Measurements from ENCODE around the gene OR4F17.
"Not testable (repeated sequence)": the region's sequence is repeated elsewhere in the genome, so short reads cannot be mapped to it uniquely, and the experiment has no call there.

OR4F17 gene

GRCh38 chr19:120443-121140 is 13.7 kb downstream of the OR4F17 start:
- H2AFZ ChIP-seq (ENCODE audit: low read length); H3K27me3 ChIP-seq (ENCODE audit: insufficient read depth, low read length, poor library complexity, severe bottlenecking); H4K20me1 ChIP-seq (ENCODE audit: insufficient read depth, low read length, poor library complexity, severe bottlenecking); H3K79me2 ChIP-seq (ENCODE audit: insufficient read depth, low read length); H3F3A ChIP-seq (ENCODE audit: low read depth); H3K9ac ChIP-seq (ENCODE audit: low read depth, low read length, poor library complexity, severe bottlenecking); H3K9me3 ChIP-seq (ENCODE audit: insufficient read depth, low read depth, low read length); H3K36me3 ChIP-seq (ENCODE audit: insufficient read depth, low read length); H3K4me1 ChIP-seq (ENCODE audit: insufficient read depth, low read length, poor library complexity, severe bottlenecking); H3K4me3 ChIP-seq (ENCODE audit: low read length, poor library complexity, severe bottlenecking); H3K4me2 ChIP-seq (ENCODE audit: low read depth, low read length, poor library complexity, severe bottlenecking); H3K9me2 ChIP-seq (replicated peaks; ENCODE audit: low read depth, low read length): not testable (repeated sequence)

Data from Loucy (cell line).